ENCODE data around the gene EPHA8.

- TF ChIP-seq FOXA1 (IDR thresholded peaks at IDR 0.05) = no peak
- TF ChIP-seq BHLHE40 (IDR thresholded peaks at IDR 0.05; ENCODE audit: borderline replicate concordance) = no peak
- TF ChIP-seq ELF4 (IDR thresholded peaks at IDR 0.05) = no peak
- no peak for TF ChIP-seq FOXM1 (IDR thresholded peaks at IDR 0.05; ENCODE audit: borderline replicate concordance)
- TF ChIP-seq TARDBP (IDR thresholded peaks at IDR 0.05) = no peak
- no peak for TF ChIP-seq NFRKB (IDR thresholded peaks at IDR 0.05)
- TF ChIP-seq SP1 (IDR thresholded peaks at IDR 0.05) = no peak
- no peak for TF ChIP-seq HDGF (IDR thresholded peaks at IDR 0.05; ENCODE audit: borderline replicate concordance)
These were observed 9.5 kb downstream of the EPHA8 start for GRCh38 chr1:22572818-22573217.
